ENCODE measurements around the gene DMAC2L.
"Not testable (repeated sequence)": the region's sequence is repeated elsewhere in the genome, so short reads cannot be mapped to it uniquely, and the experiment has no call there.

Gene DMAC2L

GRCh38 chr14:50354527-50354926 is 42.4 kb downstream of the DMAC2L start:
- DNase-seq (ENCODE audit: low read depth in 1 of 2, low spot score in 1 of 2) = no peak

- no peak for DNase-seq (ENCODE audit: low read depth in 1 of 2, low spot score in 1 of 2)
These were observed 43.6 kb downstream of the DMAC2L start for GRCh38 chr14:50355692-50356091.

GRCh38 chr14:50356283-50356682 is 44.2 kb downstream of the DMAC2L start:
- DNase-seq (ENCODE audit: low read depth in 1 of 2, low spot score in 1 of 2) = not testable (repeated sequence)

- DNase-seq (ENCODE audit: low read depth in 1 of 2, low spot score in 1 of 2) = no peak
These were observed 45.0 kb downstream of the DMAC2L start for GRCh38 chr14:50357124-50357523.

- DNase-seq (ENCODE audit: low read depth in 1 of 2, low spot score in 1 of 2) = no peak
These were observed 45.8 kb downstream of the DMAC2L start for GRCh38 chr14:50357753-50358395.

GRCh38 chr14:50359631-50360030 is 47.5 kb downstream of the DMAC2L start:
- DNase-seq (ENCODE audit: low read depth in 1 of 2, low spot score in 1 of 2) = no peak

- no peak for DNase-seq (ENCODE audit: low read depth in 1 of 2, low spot score in 1 of 2)
These were observed 48.0 kb downstream of the DMAC2L start for GRCh38 chr14:50360093-50360492.

- no peak for DNase-seq (ENCODE audit: low read depth in 1 of 2, low spot score in 1 of 2)
These were observed 48.7 kb downstream of the DMAC2L start for GRCh38 chr14:50360851-50361250.

GRCh38 chr14:50361473-50362403 is 49.6 kb downstream of the DMAC2L start:
- DNase-seq (ENCODE audit: low read depth in 1 of 2, low spot score in 1 of 2) = not testable (repeated sequence)

GRCh38 chr14:50362764-50363713 is 50.9 kb downstream of the DMAC2L start:
- DNase-seq (ENCODE audit: low read depth in 1 of 2, low spot score in 1 of 2) = no peak

- no peak for DNase-seq (ENCODE audit: low read depth in 1 of 2, low spot score in 1 of 2)
These were observed 51.6 kb downstream of the DMAC2L start for GRCh38 chr14:50363714-50364111.

GRCh38 chr14:50364792-50365191 is 52.7 kb downstream of the DMAC2L start:
- no peak for DNase-seq (ENCODE audit: low read depth in 1 of 2, low spot score in 1 of 2)

- DNase-seq (ENCODE audit: low read depth in 1 of 2, low spot score in 1 of 2) = not testable (repeated sequence)
These were observed 53.4 kb downstream of the DMAC2L start for GRCh38 chr14:50365572-50365971.

- DNase-seq (ENCODE audit: low read depth in 1 of 2, low spot score in 1 of 2) = no peak
These were observed 54.0 kb downstream of the DMAC2L start for GRCh38 chr14:50366115-50366514.

- DNase-seq (ENCODE audit: low read depth in 1 of 2, low spot score in 1 of 2) = no peak
These were observed 54.5 kb downstream of the DMAC2L start for GRCh38 chr14:50366589-50366988.

- DNase-seq (ENCODE audit: low read depth in 1 of 2, low spot score in 1 of 2) = no peak
These were observed 59.4 kb downstream of the DMAC2L start for GRCh38 chr14:50371546-50371945.

GRCh38 chr14:50373959-50374358 is 61.8 kb downstream of the DMAC2L start:
- DNase-seq (ENCODE audit: low read depth in 1 of 2, low spot score in 1 of 2) = no peak

GRCh38 chr14:50375760-50376159 is 63.6 kb downstream of the DMAC2L start:
- no peak for DNase-seq (ENCODE audit: low read depth in 1 of 2, low spot score in 1 of 2)

Data from activated T-helper 1 cell treated with anti-CD3 and anti-CD28 coated beads, Interleukin-2, amount 50 U/mL, for 16 hours (primary cell).